ENCODE results near the gene GFPT2.

DNA sequence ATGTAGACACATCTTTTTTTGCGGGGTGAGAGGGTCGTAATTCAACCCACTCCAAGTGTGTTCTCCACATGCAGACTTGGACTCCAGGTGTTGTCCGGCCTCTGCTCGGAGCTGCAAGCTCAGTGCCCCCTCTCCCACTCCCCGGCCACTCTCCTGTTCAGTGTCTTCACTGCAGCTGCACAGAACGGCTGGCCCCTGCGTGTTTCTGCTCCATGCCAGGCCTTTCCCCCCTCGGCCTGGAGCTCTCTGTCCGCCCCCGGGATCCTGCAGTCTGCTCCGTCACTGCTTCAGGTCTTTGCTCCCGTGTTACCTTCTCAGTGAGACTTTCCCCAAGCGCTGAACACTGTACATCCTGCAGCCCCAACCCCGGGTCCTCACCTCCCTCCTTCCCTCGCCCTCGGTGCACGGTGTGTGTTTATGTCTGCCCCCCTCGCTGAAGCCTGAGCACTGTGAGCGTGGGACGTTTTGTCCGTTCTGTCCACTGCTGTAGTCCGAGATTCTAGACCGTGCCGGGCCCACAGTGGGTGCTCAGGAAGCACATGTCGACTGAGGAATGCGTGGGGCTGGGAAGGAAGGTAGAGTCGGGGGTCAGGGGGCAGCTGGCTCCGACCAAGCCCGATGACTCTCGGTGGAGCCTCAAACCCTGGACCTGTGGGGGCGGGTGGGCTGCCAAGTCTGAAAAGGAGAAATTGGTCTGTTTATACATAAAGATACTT, 26.4 kb upstream of the GFPT2 start:
- TF ChIP-seq CTCF (IDR thresholded peaks at IDR 0.05; ENCODE audit: borderline replicate concordance, extremely low read depth, low read length, poor library complexity, severe bottlenecking) (no peak), EZH2 (IDR thresholded peaks at IDR 0.05; ENCODE audit: borderline replicate concordance, low read depth, low read length, severe bottlenecking) (no peak)

Data from DND-41 (cell line).